DOHH2 (cell line): ENCODE results near the gene DUOXA1.

Source experiments
- H3F3A ChIP-seq: fragments of 200-600 bp; sonication (generic), shearing (Covaris generic); 2 replicates; pipeline ENCODE4 v1.6.0; 2016; ENCODE audit warnings: antibody characterized with exemption, mild to moderate bottlenecking; ENCODE audit not compliant: control insufficient read depth, insufficient read depth
- H3K27ac ChIP-seq: fragments of 200-600 bp; sonication (generic); 2 replicates; pipeline ENCODE4 v1.5.1; 2014; ENCODE audit warnings: low read depth, mild to moderate bottlenecking, low read length, moderate library complexity
- H3K27me3 ChIP-seq: fragments of 200-600 bp; sonication (generic); 2 replicates; pipeline ENCODE4 v1.6.1; 2014; ENCODE audit warnings: mild to moderate bottlenecking, low read length, mixed read lengths; ENCODE audit not compliant: control insufficient read depth
- H3K36me3 ChIP-seq: fragments of 200-600 bp; sonication (generic); 2 replicates; pipeline ENCODE4 v1.6.1; 2014; ENCODE audit warnings: mild to moderate bottlenecking, low read length, moderate library complexity, mixed read lengths; ENCODE audit not compliant: control insufficient read depth
- H3K4me1 ChIP-seq: fragments of 200-600 bp; sonication (generic); 2 replicates; pipeline ENCODE4 v1.6.1; 2014; ENCODE audit warnings: mild to moderate bottlenecking, low read length, mixed read lengths; ENCODE audit not compliant: control insufficient read depth
- H3K4me2 ChIP-seq: fragments of 200-600 bp; sonication (generic); 2 replicates; pipeline ENCODE4 v1.6.0; 2014; ENCODE audit warnings: mild to moderate bottlenecking, low read length, moderate library complexity
- H3K4me3 ChIP-seq: fragments of 200-600 bp; sonication (generic); 2 replicates; pipeline ENCODE4 v1.5.1; 2014; ENCODE audit warnings: mild to moderate bottlenecking, low read length, mixed read lengths
- H3K79me2 ChIP-seq: fragments of 200-600 bp; sonication (generic); 2 replicates; pipeline ENCODE4 v1.6.1; 2014; ENCODE audit warnings: mild to moderate bottlenecking, low read length, mixed read lengths; ENCODE audit not compliant: control insufficient read depth
- H3K9me2 ChIP-seq: fragments of 200-600 bp; sonication (generic); replicated peaks from 2 replicates; pipeline ENCODE4 v1.6.1; 2014; ENCODE audit warnings: mild to moderate bottlenecking, low read length, mixed read lengths; ENCODE audit not compliant: control insufficient read depth
- H3K9me3 ChIP-seq: fragments of 200-600 bp; sonication (generic); 2 replicates; pipeline ENCODE4 v1.6.1; 2014; ENCODE audit warnings: antibody characterized with exemption, low read length, mixed read lengths; ENCODE audit not compliant: control insufficient read depth, insufficient read depth
- H4K20me1 ChIP-seq: fragments of 200-600 bp; sonication (generic); 2 replicates; pipeline ENCODE4 v1.6.0; 2014; ENCODE audit warnings: low read depth, mild to moderate bottlenecking, antibody characterized with exemption, low read length, moderate library complexity; ENCODE audit not compliant: control insufficient read depth, insufficient read depth
- CTCF ChIP-seq: fragments of 200-600 bp; sonication (generic); IDR thresholded peaks from one replicate; pipeline ENCODE4 v1.5.1; 2014; ENCODE audit warnings: antibody characterized with exemption, mild to moderate bottlenecking, low read depth, low read length; ENCODE audit not compliant: poor library complexity, severe bottlenecking
- EZH2phosphoT487 ChIP-seq: fragments of 200-600 bp; sonication (generic); IDR thresholded peaks from 2 replicates; pipeline ENCODE4 v1.6.1; 2017; ENCODE audit warnings: borderline replicate concordance, mild to moderate bottlenecking, antibody characterized with exemption, low read length, moderate library complexity, mixed read lengths

Gene DUOXA1

GRCh38 chr15:45132844-45133560 lies 3.3 kb upstream of the DUOXA1 start:
- Histone ChIP-seq H3K27me3 (peaks cover 5% of the 10 kb centered on the region), H3K27ac (no peak overlapping the region), H3K4me1 (no peaks in the 10 kb centered on the region), H3K79me2 (no peaks in the 10 kb centered on the region), H3K36me3 (no peaks in the 10 kb centered on the region), H3K4me2 (no peak overlapping the region), H4K20me1 (no peaks in the 10 kb centered on the region), H3K4me3 (no peak overlapping the region), H3K9me2 (no peaks in the 10 kb centered on the region), H3F3A (no peaks in the 10 kb centered on the region), H3K9me3 (no peaks in the 10 kb centered on the region)
- TF ChIP-seq CTCF (no peak), EZH2phosphoT487 (no peak)

DNA sequence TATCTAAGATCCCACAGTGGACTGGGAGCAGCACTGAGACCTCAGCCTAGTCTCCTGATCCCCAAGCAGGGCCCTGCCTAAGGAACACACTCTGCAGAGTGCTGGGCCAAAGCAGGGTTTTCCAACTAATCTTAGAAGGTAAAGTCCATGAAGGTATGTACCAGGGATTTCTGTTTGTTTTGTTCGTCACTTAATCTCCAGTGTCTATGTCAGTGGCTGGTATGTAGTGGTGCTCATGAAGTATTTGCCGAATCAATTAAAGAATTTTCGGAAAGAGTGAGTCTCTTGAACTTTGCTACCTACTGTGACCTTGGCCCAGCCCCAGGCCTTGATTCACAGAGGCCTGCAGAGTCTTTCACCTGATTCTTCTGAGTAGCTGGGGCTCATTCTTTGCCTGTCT lies 1.8 kb upstream of the DUOXA1 start:
- Histone ChIP-seq H4K20me1 (no peaks in the 10 kb centered on the region), H3K4me3 (no peak overlapping the region), H3K4me1 (no peaks in the 10 kb centered on the region), H3K9me2 (no peaks in the 10 kb centered on the region), H3K9me3 (no peaks in the 10 kb centered on the region), H3K27ac (no peak overlapping the region), H3K79me2 (no peaks in the 10 kb centered on the region), H3K4me2 (no peak overlapping the region), H3K36me3 (no peaks in the 10 kb centered on the region), H3K27me3 (peaks cover 12% of the 10 kb centered on the region), H3F3A (no peaks in the 10 kb centered on the region)
- no peak for TF ChIP-seq CTCF
- no peak for TF ChIP-seq EZH2phosphoT487

GRCh38 chr15:45130291-45131000 lies 767 bp upstream of the DUOXA1 start:
- Histone ChIP-seq H3K4me1 (no peaks in the 10 kb centered on the region), H4K20me1 (no peaks in the 10 kb centered on the region), H3K9me3 (no peaks in the 10 kb centered on the region), H3K4me3 (no peak overlapping the region), H3K27ac (no peak overlapping the region), H3K9me2 (no peaks in the 10 kb centered on the region), H3K27me3 (peaks cover 12% of the 10 kb centered on the region), H3F3A (no peaks in the 10 kb centered on the region), H3K36me3 (no peaks in the 10 kb centered on the region), H3K4me2 (no peak overlapping the region), H3K79me2 (no peaks in the 10 kb centered on the region)
- TF ChIP-seq EZH2phosphoT487 (no peak), CTCF (no peak)
